ENCODE data around the gene PRSS16. TPM values are rescaled to one million over a fixed set of nuclear protein-coding genes. Genes with fewer than 3 reads are reported as not detected.

Gene PRSS16
- total and polyA plus RNA-seq, 9 of the 15 experiments (the other 6 are each of a cell fraction or from before 2014, with no cell fraction given): 4.5 to 21.3 (median 12.1) TPM

DNA sequence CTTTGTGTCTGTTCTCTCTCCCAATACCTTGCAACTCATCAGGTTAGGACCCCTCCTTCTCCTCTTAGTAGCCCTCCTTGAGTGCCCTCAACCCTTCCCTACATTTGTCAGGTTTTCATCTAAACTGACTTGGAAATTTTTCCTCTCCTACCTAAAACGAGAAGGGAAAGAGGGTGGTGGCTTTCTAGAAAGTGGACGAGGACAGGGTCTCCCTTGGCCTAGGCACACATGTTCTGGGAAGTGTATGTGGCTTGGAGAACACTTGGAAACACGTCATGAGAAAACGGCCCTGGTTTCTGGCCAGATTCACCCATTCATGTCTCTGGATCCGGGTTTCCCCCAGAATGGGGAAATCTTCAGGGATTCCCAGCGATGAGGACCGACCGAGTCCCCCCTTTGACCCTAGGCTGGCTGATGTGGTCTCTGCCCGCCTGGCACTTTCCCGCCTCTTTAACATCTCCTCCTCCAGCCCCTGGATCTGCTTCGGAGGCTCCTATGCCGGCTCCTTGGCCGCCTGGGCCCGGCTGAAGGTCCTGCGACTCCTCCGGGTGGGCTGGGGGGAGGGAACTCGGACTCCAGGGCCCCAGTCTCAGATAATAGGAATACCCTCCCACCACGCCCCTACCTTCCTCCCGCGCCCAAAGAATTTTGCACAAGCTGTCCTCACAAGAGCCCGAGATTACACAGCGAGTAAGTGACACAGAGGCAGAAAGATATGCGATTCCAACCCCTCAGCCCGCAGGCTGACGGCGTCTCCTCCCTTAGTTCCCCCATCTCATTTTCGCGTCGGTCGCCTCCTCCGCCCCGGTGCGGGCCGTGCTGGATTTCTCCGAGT, 3.0 kb downstream of the PRSS16 start:
- no peaks in the 10 kb centered on the region for H3K36me3 ChIP-seq (ENCODE audit: control insufficient read depth, insufficient read depth, low read length)
- H3K9me3 ChIP-seq (replicated peaks; ENCODE audit: control insufficient read depth, insufficient read depth, low read depth, low read length): no peaks in the 10 kb centered on the region
- H3K27me3 ChIP-seq (ENCODE audit: control insufficient read depth in 2 of 2, insufficient read depth in 2 of 2, low read length in 2 of 2): no peaks in the 10 kb centered on the region
- 15% methylated on average over 26 of the region's 35 CpGs for WGBS (ENCODE audit: insufficient coverage, low coverage, missing lambda C conversion rate)
- intact Hi-C loops (cut with micrococcal nuclease) (loop anchor here (1.0 to 5.0 kb wide), 2 partner anchors 35 to 82 kb away; no protein-coding TSS in a partner anchor), in situ Hi-C loops (cut with MboI) (no loop called here)
- peak overlapping the region; percentile 89 for H3K4me3 ChIP-seq
- POLR2A ChIA-PET: interaction anchor here (0.6 to 2.5 kb wide), 6 partner anchors 13 to 1229 kb away, joined by 3 to 21 read pairs (median 6); a partner anchor contains a TSS
- peak overlapping the region; percentile 85 for H3K27ac ChIP-seq (ENCODE audit: extremely low read depth, low read depth, low read length)
- peak overlapping the region; percentile 99 for H2AFZ ChIP-seq (ENCODE audit: low read depth, low read length)
- no peaks in the 10 kb centered on the region for H4K20me1 ChIP-seq (replicated peaks; ENCODE audit: control insufficient read depth, insufficient read depth, low read length)
- H3K79me2 ChIP-seq (ENCODE audit: control insufficient read depth, insufficient read depth, low read length): no peaks in the 10 kb centered on the region
- peak overlapping the region; percentile 82 to 93 for H3K9ac ChIP-seq (ENCODE audit: insufficient read depth in 1 of 2, low read depth in 2 of 2, low read length in 2 of 2)
- peak; percentile 26 for FAIRE-seq
- CTCF ChIA-PET (ENCODE audit: low intra/inter-chr PET ratio): no interaction called here
- BruUV-seq (replicated peaks): TSS peak; percentile 88
- H3K4me1 ChIP-seq (replicated peaks in 1 of 2; ENCODE audit: control insufficient read depth in 2 of 2, insufficient read depth in 2 of 2, low read length in 2 of 2): peaks cover 26 to 30% of the 10 kb centered on the region in 2 experiments; a peak in 4 of 5 replicates
- DNase-seq (ENCODE audit: extremely low read depth in 1 of 4, low spot score in 3 of 4): peak in 1 of 4 experiments; percentile 36
- peak overlapping the region; percentile 94 for H3K4me2 ChIP-seq (ENCODE audit: insufficient read depth, low read length)
- no peaks in the 10 kb centered on the region for H3K9me1 ChIP-seq (ENCODE audit: control insufficient read depth, insufficient read depth, low read length)
- no peak for ATAC-seq
- TF ChIP-seq CBFB (CRISPR knock-in tag; IDR thresholded peaks at IDR 0.05): no peak
- no peak for TF ChIP-seq PTRF (tag; IDR thresholded peaks at IDR 0.05)
- no peak for TF ChIP-seq ATF1 (CRISPR knock-in tag; IDR thresholded peaks at IDR 0.05)
- peak; percentile 75; the same call in 1 of the 2 replicates for TF ChIP-seq ATF1 (tag; IDR thresholded peaks at IDR 0.05)
- no peak for TF ChIP-seq RBM25 (IDR thresholded peaks at IDR 0.05; ENCODE audit: low read depth, low read length, severe bottlenecking)
- TF ChIP-seq ZNF263 (CRISPR knock-in tag; IDR thresholded peaks at IDR 0.05; ENCODE audit: borderline replicate concordance): no peak; the same call in 1 of the 2 replicates
- no peak for TF ChIP-seq NR4A1 (CRISPR knock-in tag; IDR thresholded peaks at IDR 0.05)
- TF ChIP-seq NR4A1 (tag; IDR thresholded peaks at IDR 0.05): no peak
- no peak for TF ChIP-seq SAFB (IDR thresholded peaks at IDR 0.05; ENCODE audit: borderline replicate concordance, low read depth, low read length)
- TF ChIP-seq RBBP5 (IDR thresholded peaks at IDR 0.05; ENCODE audit: borderline replicate concordance, insufficient read depth, low read length, poor library complexity, severe bottlenecking): no peak
- TF ChIP-seq SRSF9 (IDR thresholded peaks at IDR 0.05; ENCODE audit: borderline replicate concordance, low read depth, low read length): no peak
- TF ChIP-seq HSF4 (CRISPR knock-in tag; IDR thresholded peaks at IDR 0.05; ENCODE audit: borderline replicate concordance): no peak
- TF ChIP-seq FOXA3 (CRISPR knock-in tag; conservative IDR thresholded peaks at IDR 0.05 in 1 of 2, IDR thresholded peaks at IDR 0.05 in 1 of 2): peak in 1 of 2 experiments; percentile 61; a peak in 1 of 4 replicates
- no peak for TF ChIP-seq FOXM1 (IDR thresholded peaks at IDR 0.05; ENCODE audit: low read depth)
- no peak for TF ChIP-seq FOXM1 (CRISPR knock-in tag; IDR thresholded peaks at IDR 0.05; ENCODE audit: low read depth)
- TF ChIP-seq ZBTB7A (IDR thresholded peaks at IDR 0.05; ENCODE audit: borderline replicate concordance, control insufficient read depth, low read depth, low read length): peak; percentile 40; the same call in 1 of the 2 replicates
- TF ChIP-seq, protein P1, sequence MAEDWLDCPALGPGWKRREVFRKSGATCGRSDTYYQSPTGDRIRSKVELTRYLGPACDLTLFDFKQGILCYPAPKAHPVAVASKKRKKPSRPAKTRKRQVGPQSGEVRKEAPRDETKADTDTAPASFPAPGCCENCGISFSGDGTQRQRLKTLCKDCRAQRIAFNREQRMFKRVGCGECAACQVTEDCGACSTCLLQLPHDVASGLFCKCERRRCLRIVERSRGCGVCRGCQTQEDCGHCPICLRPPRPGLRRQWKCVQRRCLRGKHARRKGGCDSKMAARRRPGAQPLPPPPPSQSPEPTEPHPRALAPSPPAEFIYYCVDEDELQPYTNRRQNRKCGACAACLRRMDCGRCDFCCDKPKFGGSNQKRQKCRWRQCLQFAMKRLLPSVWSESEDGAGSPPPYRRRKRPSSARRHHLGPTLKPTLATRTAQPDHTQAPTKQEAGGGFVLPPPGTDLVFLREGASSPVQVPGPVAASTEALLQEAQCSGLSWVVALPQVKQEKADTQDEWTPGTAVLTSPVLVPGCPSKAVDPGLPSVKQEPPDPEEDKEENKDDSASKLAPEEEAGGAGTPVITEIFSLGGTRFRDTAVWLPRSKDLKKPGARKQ (CRISPR knock-in tag; IDR thresholded peaks at IDR 0.05): no peak
- TF ChIP-seq CBX5 (IDR thresholded peaks at IDR 0.05; ENCODE audit: borderline replicate concordance, low read depth): no peak
- TF ChIP-seq SMAD4 (CRISPR knock-in tag; conservative IDR thresholded peaks at IDR 0.05): 0 out of 2 replicates have a peak, but pooled peaks have one; percentile 14
- no peak for TF ChIP-seq CBFA2T2 (conservative IDR thresholded peaks at IDR 0.05)

Measured in K562 (cell line).